SK-N-SH (cell line): ENCODE results near the gene HNRNPC. TPM values are rescaled to one million over a fixed set of nuclear protein-coding genes. Genes with fewer than 3 reads are reported as not detected.
A peak's percentile ranks its signal among the peaks of the same experiment; 100 is the strongest.

ENCODE experiments used
- CTCF ChIA-PET: fragments of 300-600, 350-600 bp; formaldehyde crosslinking; extraction: SDS; loops from one replicate; lab custom pipeline; 2021; lab: Yijun Ruan, JAX
- POLR2A ChIA-PET: fragments of 350-600 bp; sonication (Branson Sonifier 250); formaldehyde crosslinking; extraction: SDS; loops from one replicate; lab custom pipeline; 2020; ENCODE audit warnings: antibody characterized with exemption, inconsistent platforms; lab: Yijun Ruan, JAX
- DNase-seq: peaks from one replicate; pipeline ENCODE4 v3.0.0; 2012
- H2AFZ ChIP-seq: fragments of 200-600 bp; sonication (generic); 2 replicates; pipeline ENCODE4 v1.8.1; 2016; ENCODE audit warnings: antibody characterized with exemption, mild to moderate bottlenecking, low read depth
- H3F3A ChIP-seq: fragments of 200-600 bp; sonication (generic); replicated peaks from 2 replicates; pipeline ENCODE3; 2016; ENCODE audit warnings: antibody characterized with exemption, mild to moderate bottlenecking; ENCODE audit not compliant: insufficient read depth
- H3K27ac ChIP-seq, 2 experiments: fragments of 200-500 bp in 1 of 2; fragments of 200-600 bp in 1 of 2; sonication (Bioruptor generic) in 1 of 2; sonication (generic), shearing (Covaris generic) in 1 of 2; 2 replicates each; pipeline versions ENCODE4 v1.5.1 to v1.6.1; 2014 to 2016; ENCODE audit warnings: low read depth in 2 of 2, inconsistent platforms in 1 of 2, low read length in 1 of 2, mild to moderate bottlenecking in 1 of 2, mixed read lengths in 1 of 2
- H3K27me3 ChIP-seq: fragments of 200-600 bp; sonication (generic), shearing (Covaris generic); 2 replicates; pipeline ENCODE4 v1.6.1; 2016; ENCODE audit warnings: mixed run types; ENCODE audit not compliant: insufficient read depth
- H3K36me3 ChIP-seq, 2 experiments: fragments of 200-500 bp in 1 of 2; fragments of 200-600 bp in 1 of 2; sonication (Bioruptor generic) in 1 of 2; sonication (generic) in 1 of 2; replicated peaks in 1 of 2; 2 replicates each; pipeline versions ENCODE3 to v1.5.1; 2014 to 2016; ENCODE audit warnings: low read length in 1 of 2, mild to moderate bottlenecking in 1 of 2; ENCODE audit not compliant: insufficient read depth in 2 of 2, control insufficient read depth in 1 of 2
- H3K4me1 ChIP-seq, 2 experiments: fragments of 200-500 bp in 1 of 2; fragments of 200-600 bp in 1 of 2; sonication (Bioruptor generic) in 1 of 2; sonication (generic), shearing (Covaris generic) in 1 of 2; 2 replicates each; pipeline versions ENCODE4 v1.5.1 to v1.6.1; 2014 to 2016; ENCODE audit warnings: low read depth in 1 of 2, low read length in 1 of 2, mixed run types in 1 of 2; ENCODE audit not compliant: insufficient read depth in 2 of 2, control insufficient read depth in 1 of 2
- H3K4me2 ChIP-seq: fragments of 200-600 bp; sonication (generic), shearing (Covaris generic); 2 replicates; pipeline ENCODE4 v1.6.1; 2017; ENCODE audit warnings: mixed run types
- H3K4me3 ChIP-seq, 2 experiments: fragments of 200-500 bp in 1 of 2; fragments of 200-600 bp in 1 of 2; sonication (Bioruptor generic) in 1 of 2; sonication (generic), shearing (Covaris generic) in 1 of 2; 2 replicates each; pipeline versions ENCODE4 v1.5.1 to v1.8.1; 2014 to 2016; ENCODE audit warnings: low read depth in 2 of 2, inconsistent platforms in 1 of 2, low read length in 1 of 2, mild to moderate bottlenecking in 1 of 2, mixed read lengths in 1 of 2, moderate library complexity in 1 of 2
- H3K79me2 ChIP-seq: fragments of 200-600 bp; sonication (generic); 2 replicates; pipeline ENCODE4 v1.8.1; 2017; ENCODE audit warnings: mild to moderate bottlenecking; ENCODE audit not compliant: insufficient read depth
- H3K9ac ChIP-seq: fragments of 200-600 bp; sonication (generic); 2 replicates; pipeline ENCODE4 v1.6.1; 2017; ENCODE audit warnings: mixed run types
- H3K9me2 ChIP-seq: fragments of 200-600 bp; sonication (generic); 2 replicates; pipeline ENCODE4 v1.6.1; 2017; ENCODE audit warnings: mixed run types
- H3K9me3 ChIP-seq: fragments of 200-600 bp; sonication (generic); 2 replicates; pipeline ENCODE4 v1.6.1; 2017; ENCODE audit warnings: mixed run types, mild to moderate bottlenecking, moderate library complexity
- H4K20me1 ChIP-seq: fragments of 200-600 bp; sonication (generic); 2 replicates; pipeline ENCODE4 v1.6.1; 2017; ENCODE audit warnings: mild to moderate bottlenecking, mixed run types; ENCODE audit not compliant: insufficient read depth
- EZH2phosphoT487 ChIP-seq: fragments of 200-600 bp; sonication (generic); IDR thresholded peaks from 2 replicates; pipeline ENCODE4 v1.6.1; 2017; ENCODE audit warnings: low read depth, mixed run types, mild to moderate bottlenecking, antibody characterized with exemption, moderate library complexity, borderline replicate concordance
- FOXJ3 ChIP-seq: sonication (generic); formaldehyde crosslinking; IDR thresholded peaks from 2 replicates; pipeline ENCODE4 v1.5.1; 2020; ENCODE audit warnings: mild to moderate bottlenecking, missing genetic modification reagents
- FOXM1 ChIP-seq: IDR thresholded peaks from 2 replicates; pipeline ENCODE4 v1.4.0; 2012; ENCODE audit warnings: low read depth, mild to moderate bottlenecking
- NFIC ChIP-seq: IDR thresholded peaks from 2 replicates; pipeline ENCODE4 v1.4.0; 2012; ENCODE audit warnings: borderline replicate concordance
- POLR2AphosphoS5 ChIP-seq: IDR thresholded peaks from 2 replicates; pipeline ENCODE4 v1.6.1; 2012; ENCODE audit warnings: low read depth, low read length
- SIN3A ChIP-seq: IDR thresholded peaks from 2 replicates; pipeline ENCODE4 v1.6.1; 2012; ENCODE audit warnings: low read depth, mild to moderate bottlenecking, low read length, moderate library complexity, borderline replicate concordance
- TEAD4 ChIP-seq: IDR thresholded peaks from 2 replicates; pipeline ENCODE4 v1.4.0; 2012; ENCODE audit warnings: mild to moderate bottlenecking, borderline replicate concordance; ENCODE audit not compliant: insufficient read depth
- WGBS: methylation state at CpG from one replicate; pipeline ENCODE4 v1.1.6; 2017; ENCODE audit warnings: low lambda C conversion rate; 5-methylcytosine and 5-hydroxymethylcytosine counted together
- polyA plus RNA-seq, 3 experiments: library from polyadenylated mRNA; depleted of rRNA; stranded (reverse); fragments of >200 nt; gene quantifications; 2 replicates each; pipeline ENCODE4 v1.2.3, GENCODE V29; 2012
- TF ChIP-seq, protein P1 (sequence below): IDR thresholded peaks from 2 replicates; pipeline ENCODE4 v1.4.0; 2012; ENCODE audit warnings: low read depth, borderline replicate concordance

The HNRNPC gene
- polyA plus RNA-seq, 1 of the 3 experiments (the other 2 are of a cell fraction) = 341 TPM

DNA sequence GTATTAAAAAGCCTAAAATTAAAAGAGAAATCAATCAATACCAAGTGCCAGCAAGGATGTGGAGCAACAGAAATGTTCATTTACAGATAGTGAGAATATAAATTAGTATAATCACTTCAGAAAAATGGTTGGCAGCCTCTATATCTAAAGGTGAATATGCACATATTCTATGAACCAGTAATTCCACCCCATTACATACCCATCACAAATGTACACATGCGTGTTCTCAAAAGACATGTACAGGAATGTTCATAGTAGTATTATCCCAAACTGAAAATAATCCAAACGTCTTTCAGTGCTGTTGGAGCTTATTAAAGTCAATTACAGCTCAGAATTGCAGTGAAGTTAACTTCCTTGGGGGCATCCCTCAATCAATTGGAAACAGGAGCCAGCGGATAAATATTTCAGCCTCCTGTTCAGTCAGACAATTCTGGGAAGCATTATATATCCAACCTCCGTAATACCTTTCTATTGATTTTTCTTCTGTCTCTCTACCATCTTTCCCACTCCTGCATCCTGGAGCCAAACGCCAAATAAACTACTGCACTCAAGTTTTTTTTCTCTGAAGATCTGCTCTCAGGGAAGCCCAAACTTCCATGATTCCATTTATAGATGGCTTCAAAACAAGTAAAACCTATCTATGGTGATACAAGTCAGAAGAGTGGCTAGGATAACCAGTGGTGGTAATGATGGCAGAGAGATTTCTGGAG lies 68.3 kb downstream of the HNRNPC start:
- H2AFZ ChIP-seq = no peak overlapping the region
- no peak for DNase-seq
- peaks cover 33 to 36% of the 10 kb centered on the region in 2 experiments for H3K36me3 ChIP-seq
- WGBS = 85% methylated on average over 5 of the region's 5 CpGs
- no peaks in the 10 kb centered on the region for H3K27me3 ChIP-seq
- H3K4me1 ChIP-seq = no peaks in the 10 kb centered on the region
- no peak for TF ChIP-seq FOXJ3 (CRISPR knock-in tag)
- peak; percentile 20; the same call in 1 of the 2 replicates for TF ChIP-seq POLR2AphosphoS5
- CTCF ChIA-PET = interaction anchor here (1.0 kb wide), 1 partner anchor 16 kb away, joined by 3 read pairs; no protein-coding TSS in a partner anchor
- H3K9me2 ChIP-seq = no peaks in the 10 kb centered on the region
- POLR2A ChIA-PET = no interaction called here
- peaks cover 51% of the 10 kb centered on the region for H3F3A ChIP-seq
- no peaks in the 10 kb centered on the region; the same call in 1 of the 2 replicates for H3K79me2 ChIP-seq
- H3K4me2 ChIP-seq = no peak overlapping the region
- H4K20me1 ChIP-seq = 0 out of 2 replicates have a peak, but pooled peaks cover 5% of the 10 kb centered on the region
- H3K27ac ChIP-seq = no peak overlapping the region
- no peaks in the 10 kb centered on the region for H3K9me3 ChIP-seq
- no peak overlapping the region for H3K9ac ChIP-seq
- no peak overlapping the region for H3K4me3 ChIP-seq

DNA sequence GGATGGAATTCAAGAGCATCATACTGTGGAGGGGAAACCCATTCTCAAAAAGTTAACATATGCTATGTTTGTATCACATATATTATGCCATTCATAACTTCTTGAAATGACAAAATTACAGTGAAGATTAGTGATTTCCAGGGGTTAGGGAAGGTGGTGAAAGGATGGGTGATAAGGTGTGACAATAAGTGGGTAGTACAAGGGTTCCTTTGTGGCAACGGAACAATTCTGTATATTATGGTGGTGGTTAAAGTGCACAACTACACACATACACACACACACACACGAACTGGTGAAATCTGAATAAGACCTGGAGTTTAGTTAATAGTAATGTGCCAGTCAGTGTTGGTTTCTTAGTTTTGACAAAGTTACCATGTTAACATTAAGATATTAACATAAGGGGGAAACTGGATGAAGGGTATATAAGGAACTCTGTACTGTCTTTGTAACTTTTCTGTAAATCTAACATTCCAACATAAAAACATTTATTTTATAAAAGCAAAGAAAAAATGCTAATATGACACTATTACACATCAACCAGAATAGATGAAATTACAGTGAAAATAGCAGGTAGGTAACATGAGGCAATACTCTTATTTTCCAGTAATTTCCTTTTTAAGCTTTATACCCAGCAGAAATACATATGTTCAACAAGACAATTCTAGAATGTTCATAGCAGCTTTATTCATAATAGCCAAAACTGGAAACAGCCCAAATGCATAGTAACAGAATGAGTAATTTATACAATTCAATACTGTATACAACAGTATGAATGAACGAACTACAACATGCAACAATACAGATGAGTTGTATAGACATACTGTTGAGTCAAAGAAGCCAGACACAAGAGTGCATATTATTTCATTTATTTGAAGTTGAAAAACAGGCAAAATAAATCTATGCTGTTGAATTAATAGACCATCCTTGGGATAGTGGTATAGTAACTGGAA lies 69.4 kb downstream of the HNRNPC start:
- no peaks in the 10 kb centered on the region for H3K9me3 ChIP-seq
- no peaks in the 10 kb centered on the region for H3K9me2 ChIP-seq
- H3K4me3 ChIP-seq = no peak overlapping the region
- no peak overlapping the region for H3K27ac ChIP-seq
- no peak overlapping the region for H3K9ac ChIP-seq
- no peak overlapping the region for H2AFZ ChIP-seq
- H3K4me2 ChIP-seq = no peak overlapping the region
- peaks cover 24 to 26% of the 10 kb centered on the region in 2 experiments for H3K36me3 ChIP-seq
- ChIA-PET POLR2A (no interaction called here), CTCF (interaction anchor here (1.0 kb wide), 1 partner anchor 17 kb away, joined by 3 read pairs; no protein-coding TSS in a partner anchor)
- no peak for DNase-seq
- peaks cover 40% of the 10 kb centered on the region for H3F3A ChIP-seq
- no peaks in the 10 kb centered on the region for H3K79me2 ChIP-seq
- H3K4me1 ChIP-seq = peaks cover 0 to 2% of the 10 kb centered on the region in 2 experiments; a peak in 1 of 4 replicates
- no peaks in the 10 kb centered on the region for H4K20me1 ChIP-seq
- WGBS = 73% methylated on average over 3 of the region's 3 CpGs
- no peaks in the 10 kb centered on the region for H3K27me3 ChIP-seq
- 0 out of 2 replicates have a peak, but pooled peaks have one; percentile 2 for TF ChIP-seq POLR2AphosphoS5
- no peak for TF ChIP-seq FOXJ3 (CRISPR knock-in tag)

DNA sequence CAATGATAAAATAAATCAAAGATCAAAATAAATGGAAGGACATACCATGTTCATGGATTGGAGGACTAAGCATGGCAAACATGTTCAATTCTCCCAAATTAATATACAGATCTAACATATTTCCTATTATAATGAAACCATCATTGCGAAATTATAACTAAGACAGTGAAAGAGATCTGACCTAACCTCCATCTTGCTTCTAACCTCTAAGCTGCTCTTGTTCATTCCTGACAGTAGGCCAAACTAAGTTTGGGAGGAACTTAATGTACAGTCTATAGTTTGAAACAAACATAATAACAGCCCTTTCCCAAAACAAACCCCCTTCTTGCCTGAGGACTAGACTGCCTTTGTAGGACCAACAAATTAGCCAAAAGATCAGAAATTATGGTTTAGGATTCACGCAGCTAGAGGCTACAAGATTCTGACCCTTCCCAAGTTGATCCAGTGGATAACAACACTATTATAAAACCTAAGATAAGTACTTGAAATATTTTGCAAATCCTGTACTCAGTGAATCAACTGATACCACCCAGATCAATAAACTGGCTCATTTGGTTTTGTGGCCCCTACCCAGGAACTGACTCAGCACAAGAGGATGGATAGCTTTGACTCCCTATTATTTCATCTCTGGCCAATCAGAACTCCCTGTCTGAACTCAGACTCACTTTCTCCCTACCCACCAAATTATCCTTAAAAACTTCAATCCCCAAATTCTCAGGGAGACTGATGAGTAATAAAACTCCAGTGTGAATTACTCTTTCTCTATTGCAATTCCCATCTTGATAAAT lies 71.6 kb downstream of the HNRNPC start:
- Histone ChIP-seq H3K9me2 (no peaks in the 10 kb centered on the region), H3K4me3 (no peak overlapping the region)
- TF ChIP-seq FOXM1 = no peak
- TF ChIP-seq, protein P1, sequence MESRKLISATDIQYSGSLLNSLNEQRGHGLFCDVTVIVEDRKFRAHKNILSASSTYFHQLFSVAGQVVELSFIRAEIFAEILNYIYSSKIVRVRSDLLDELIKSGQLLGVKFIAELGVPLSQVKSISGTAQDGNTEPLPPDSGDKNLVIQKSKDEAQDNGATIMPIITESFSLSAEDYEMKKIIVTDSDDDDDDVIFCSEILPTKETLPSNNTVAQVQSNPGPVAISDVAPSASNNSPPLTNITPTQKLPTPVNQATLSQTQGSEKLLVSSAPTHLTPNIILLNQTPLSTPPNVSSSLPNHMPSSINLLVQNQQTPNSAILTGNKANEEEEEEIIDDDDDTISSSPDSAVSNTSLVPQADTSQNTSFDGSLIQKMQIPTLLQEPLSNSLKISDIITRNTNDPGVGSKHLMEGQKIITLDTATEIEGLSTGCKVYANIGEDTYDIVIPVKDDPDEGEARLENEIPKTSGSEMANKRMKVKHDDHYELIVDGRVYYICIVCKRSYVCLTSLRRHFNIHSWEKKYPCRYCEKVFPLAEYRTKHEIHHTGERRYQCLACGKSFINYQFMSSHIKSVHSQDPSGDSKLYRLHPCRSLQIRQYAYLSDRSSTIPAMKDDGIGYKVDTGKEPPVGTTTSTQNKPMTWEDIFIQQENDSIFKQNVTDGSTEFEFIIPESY = no peak
- no peak for TF ChIP-seq NFIC
- no peak for TF ChIP-seq EZH2phosphoT487
- peak; percentile 11; the same call in 1 of the 2 replicates for TF ChIP-seq POLR2AphosphoS5
- no peak for TF ChIP-seq SIN3A
- TF ChIP-seq TEAD4 = no peak
- TF ChIP-seq, all 33 proteins: peak for 1
- Histone ChIP-seq H3K9me3 (no peaks in the 10 kb centered on the region), H3K27me3 (no peaks in the 10 kb centered on the region), H4K20me1 (no peaks in the 10 kb centered on the region), H2AFZ (no peak overlapping the region), H3K4me2 (no peak overlapping the region), H3K4me1 (peaks cover 0 to 4% of the 10 kb centered on the region in 2 experiments; a peak in 1 of 4 replicates), H3K36me3 (peaks cover 9 to 11% of the 10 kb centered on the region in 2 experiments), H3K79me2 (no peaks in the 10 kb centered on the region), H3K27ac (no peak overlapping the region), H3F3A (peaks cover 20% of the 10 kb centered on the region), H3K9ac (no peak overlapping the region)
- POLR2A ChIA-PET = no interaction called here
- no peak for DNase-seq
- 67% methylated on average over 2 of the region's 2 CpGs for WGBS
- CTCF ChIA-PET = no interaction called here
